SK-N-MC (cell line): ENCODE measurements around the gene SLC1A3.

Experiments
- EZH2 ChIP-seq: fragments of 200-600 bp; sonication (generic); IDR thresholded peaks from one replicate; pipeline ENCODE4 v1.6.1; 2017; ENCODE audit warnings: antibody characterized with exemption
- POLR2AphosphoS5 ChIP-seq: IDR thresholded peaks from 2 replicates; pipeline ENCODE4 v1.6.1; 2012; ENCODE audit warnings: mild to moderate bottlenecking, low read depth, low read length, borderline replicate concordance

DNA sequence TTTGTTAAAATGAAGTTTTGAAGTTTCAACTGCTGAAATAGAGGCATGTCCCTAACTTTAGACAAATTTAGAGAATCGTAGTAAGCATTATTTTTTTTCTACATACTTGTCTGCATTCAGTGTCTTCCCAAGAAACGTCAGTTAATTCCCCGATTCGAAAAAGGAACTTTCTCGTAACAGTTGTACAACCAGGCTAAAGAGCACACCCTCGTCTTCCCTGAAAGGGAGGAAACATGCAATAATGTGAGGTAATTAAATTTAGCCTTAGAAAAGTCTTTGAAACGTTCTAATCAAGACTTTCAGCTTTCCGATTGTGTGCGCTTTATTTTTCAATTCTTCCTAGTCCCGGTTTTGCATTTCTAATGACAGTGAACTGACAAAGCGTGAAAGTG, 374 bp upstream of the SLC1A3 start:
- TF ChIP-seq EZH2 = no peak
- no peak for TF ChIP-seq POLR2AphosphoS5
